GM21390 (cell line): ENCODE measurements around the gene SKIL.

Experiments
- ATAC-seq: cut with Tn5 transposase; IDR thresholded peaks from one replicate; pipeline ENCODE4 v1.9.1; 2021; ENCODE audit not compliant: unreplicated experiment

SKIL gene

DNA sequence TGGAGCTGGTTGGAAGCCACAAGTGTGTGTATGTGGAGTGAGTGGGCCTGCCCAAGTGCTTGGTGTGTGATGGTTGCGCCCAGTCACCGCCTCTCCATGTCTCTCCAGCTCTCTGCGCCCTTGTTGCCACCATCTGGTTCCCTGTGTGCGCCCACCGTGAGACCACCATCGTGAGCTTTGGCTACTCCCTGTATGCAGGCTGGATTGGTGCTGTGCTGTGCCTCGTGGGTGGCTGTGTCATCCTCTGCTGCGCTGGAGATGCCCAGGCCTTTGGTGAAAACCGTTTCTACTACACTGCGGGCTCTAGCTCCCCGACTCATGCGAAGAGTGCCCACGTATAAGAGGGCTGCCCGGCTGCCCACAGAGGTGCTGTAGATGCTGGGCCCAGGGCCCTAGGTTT is 74.9 kb downstream of the SKIL start:
- ATAC-seq, result no peak

GRCh38 chr3:170436697-170437096 is 79.2 kb downstream of the SKIL start:
- ATAC-seq, result no peak

GRCh38 chr3:170437176-170437575 is 79.7 kb downstream of the SKIL start:
- no peak for ATAC-seq

DNA sequence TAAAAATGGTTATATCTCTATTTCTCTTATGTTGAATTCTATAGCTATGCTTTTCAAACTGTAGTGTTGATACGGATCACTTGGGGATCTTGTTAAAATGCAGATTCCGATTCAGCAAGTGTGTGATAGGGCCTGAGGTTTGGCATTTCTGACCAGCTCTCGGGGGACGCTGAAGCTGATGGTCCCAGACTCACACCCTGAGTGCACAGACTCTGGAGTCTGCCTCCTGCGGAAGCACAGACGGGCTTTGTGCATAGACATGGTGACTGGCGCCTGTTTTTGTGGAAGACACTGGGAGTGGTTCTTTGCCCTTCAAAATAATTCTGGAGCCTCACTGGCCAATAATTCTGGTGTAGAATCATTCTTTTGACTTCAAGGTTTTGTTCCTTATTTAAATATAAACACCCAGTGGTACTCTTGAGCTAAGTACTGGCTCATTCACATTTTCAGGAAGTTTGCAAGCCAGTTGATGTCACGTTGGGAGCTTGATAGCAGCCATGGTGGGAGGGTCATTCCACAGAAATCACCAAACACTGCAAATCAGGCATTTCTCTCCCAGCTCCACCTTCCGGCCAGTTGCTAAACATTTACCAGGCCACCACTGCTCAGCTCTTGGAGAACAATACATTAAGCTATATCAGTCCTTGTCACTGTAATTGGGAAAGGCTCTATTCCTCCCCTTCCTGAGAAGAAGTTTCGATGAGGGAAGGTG is 80.3 kb downstream of the SKIL start:
- no peak for ATAC-seq

DNA sequence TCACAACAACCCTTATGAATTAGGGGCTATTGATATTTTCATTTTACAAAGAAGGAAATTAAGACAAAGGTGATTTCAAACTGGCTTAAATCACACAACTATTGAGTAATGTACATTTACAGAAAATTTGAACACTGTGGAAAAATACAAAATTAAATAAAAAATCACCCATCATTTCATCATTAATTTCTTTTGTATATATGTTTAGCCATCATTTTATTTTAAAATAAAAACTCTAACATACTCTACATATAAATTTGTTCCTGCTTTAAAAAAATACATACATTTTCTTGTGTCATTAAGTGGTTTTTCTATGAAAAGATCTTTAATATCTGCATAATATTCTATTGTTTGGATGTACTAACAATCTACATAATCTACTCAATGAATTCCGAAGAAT is 81.3 kb downstream of the SKIL start:
- ATAC-seq, result no peak

DNA sequence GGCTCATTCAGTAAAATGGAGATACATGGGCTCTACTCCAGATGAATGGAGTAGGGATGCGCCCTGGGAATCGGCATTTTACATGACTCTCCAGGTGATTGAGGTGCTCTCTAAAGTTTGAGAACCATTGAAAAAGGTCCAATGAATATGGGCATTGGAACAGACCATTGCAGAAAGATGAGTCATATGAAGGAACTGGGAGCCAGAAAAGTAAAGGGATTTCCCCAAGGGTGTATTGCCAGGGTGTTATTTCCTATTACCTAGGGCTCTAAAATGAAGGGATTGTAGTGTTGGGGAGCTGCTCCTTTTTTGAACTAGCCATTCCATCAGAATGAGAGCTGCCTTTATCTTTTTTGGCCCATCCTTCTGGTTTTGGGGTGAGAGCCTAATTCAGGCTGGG is 82.8 kb downstream of the SKIL start:
- no peak for ATAC-seq

DNA sequence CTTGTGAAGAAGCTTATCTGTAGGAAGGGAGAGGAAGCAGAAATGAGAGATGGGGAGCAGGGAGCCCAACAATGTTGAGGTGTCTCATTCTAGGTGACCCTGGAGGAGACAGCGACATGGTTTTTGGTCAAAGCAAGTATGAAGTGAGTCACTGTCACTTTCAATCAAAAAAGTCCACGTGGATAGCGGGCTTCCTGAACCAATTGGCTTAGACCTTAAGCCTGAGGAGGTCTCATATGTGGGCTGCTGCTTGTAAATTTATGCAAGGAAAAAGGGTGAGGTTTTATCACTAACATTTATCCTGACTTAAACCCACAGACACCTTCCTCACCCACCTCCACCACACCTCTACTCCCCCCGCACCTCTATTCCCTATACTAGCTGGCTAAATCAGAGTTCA is 83.9 kb downstream of the SKIL start:
- no peak for ATAC-seq

- no peak for ATAC-seq
These were observed 85.4 kb downstream of the SKIL start for GRCh38 chr3:170442947-170443346.

DNA sequence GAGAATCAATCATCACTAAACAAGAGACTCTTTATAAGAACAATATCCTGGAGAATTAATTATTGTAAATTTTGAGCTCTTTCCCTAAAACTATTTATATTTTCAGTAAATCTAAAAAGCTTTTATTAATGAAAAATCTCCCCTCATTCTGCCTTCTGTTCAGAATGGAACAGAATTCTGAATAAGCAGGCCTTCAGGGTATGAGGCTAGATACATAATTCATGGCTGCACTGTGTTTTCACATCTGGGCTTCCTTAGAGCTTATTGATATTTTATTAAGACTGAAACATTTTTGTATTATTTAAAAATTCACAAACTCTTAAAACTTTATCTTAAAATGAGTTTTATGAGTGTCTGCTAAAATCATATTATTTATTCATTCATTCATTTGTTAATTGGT is 85.9 kb downstream of the SKIL start:
- no peak for ATAC-seq
